Fibroblast of lung (primary cell): Measurements from ENCODE around the gene RITA1. TPM values are rescaled to one million over a fixed set of nuclear protein-coding genes. Genes with fewer than 3 reads are reported as not detected.

Experiments
- DNase-seq, 2 donors: peaks; one replicate each; pipeline versions ENCODE4 v3.0.0 to v3.0.0-alpha.2; 2010; ENCODE audit warnings: low read depth in 2 of 2
- H2AFZ ChIP-seq: 2 replicates; pipeline ENCODE4 v1.5.1; 2012; ENCODE audit warnings: low read length, control low read depth, inconsistent platforms
- H3K27ac ChIP-seq: 2 replicates; pipeline ENCODE4 v1.5.1; 2011; ENCODE audit warnings: low read length, control low read depth; ENCODE audit not compliant: insufficient read depth
- H3K27me3 ChIP-seq: 2 replicates; pipeline ENCODE4 v1.5.1; 2011; ENCODE audit warnings: mild to moderate bottlenecking, low read length; ENCODE audit not compliant: control insufficient read depth, insufficient read depth
- H3K36me3 ChIP-seq: 2 replicates; pipeline ENCODE4 v1.5.1; 2011; ENCODE audit warnings: low read length; ENCODE audit not compliant: control insufficient read depth, insufficient read depth
- H3K4me1 ChIP-seq: 2 replicates; pipeline ENCODE4 v1.5.1; 2011; ENCODE audit warnings: low read length; ENCODE audit not compliant: control insufficient read depth, insufficient read depth; ENCODE audit errors: extremely low read depth
- H3K4me2 ChIP-seq: 2 replicates; pipeline ENCODE4 v1.5.1; 2011; ENCODE audit warnings: low read length, control low read depth; ENCODE audit not compliant: insufficient read depth; ENCODE audit errors: extremely low read depth
- H3K4me3 ChIP-seq, 4 experiments: fragments of 200-600 bp in 1 of 4; sonication (generic) in 1 of 4; replicated peaks in 1 of 4; 2 replicates each; pipeline ENCODE4 v1.5.1; 2011 to 2016; ENCODE audit warnings: low read length in 4 of 4, low read depth in 3 of 4, mild to moderate bottlenecking in 3 of 4, control low read depth in 2 of 4, inconsistent platforms in 1 of 4, mixed read lengths in 1 of 4; ENCODE audit not compliant: insufficient read depth in 1 of 4; ENCODE audit errors: control extremely low read depth in 1 of 4
- H3K79me2 ChIP-seq: 2 replicates; pipeline ENCODE4 v1.5.1; 2012; ENCODE audit warnings: mild to moderate bottlenecking, low read length, inconsistent platforms; ENCODE audit not compliant: control insufficient read depth, insufficient read depth
- H3K9ac ChIP-seq: 2 replicates; pipeline ENCODE4 v1.5.1; 2011; ENCODE audit warnings: mild to moderate bottlenecking, low read length, control low read depth; ENCODE audit not compliant: insufficient read depth
- H3K9me3 ChIP-seq: 2 replicates; pipeline ENCODE4 v1.5.1; 2012; ENCODE audit warnings: low read depth, low read length; ENCODE audit not compliant: control insufficient read depth, insufficient read depth
- H4K20me1 ChIP-seq: 2 replicates; pipeline ENCODE4 v1.5.1; 2011; ENCODE audit warnings: low read length; ENCODE audit not compliant: control insufficient read depth, insufficient read depth; ENCODE audit errors: extremely low read depth
- EZH2 ChIP-seq: IDR thresholded peaks from 2 replicates; pipeline ENCODE4 v1.5.1; 2012; ENCODE audit warnings: low read length, control low read depth, mild to moderate bottlenecking; ENCODE audit errors: missing control alignments
- polyA plus RNA-seq, 2 donors: library from polyadenylated mRNA; depleted of rRNA in 1 of 2; stranded (reverse) in 1 of 2; unstranded in 1 of 2; fragments of >200 nt; gene quantifications; 2 replicates each; pipeline ENCODE4 v1.2.1, GENCODE V29; 2011 to 2012; ENCODE audit warnings: missing spikeins in 1 of 2
- total RNA-seq: library from RNA; depleted of rRNA; stranded (reverse); fragments of >200 nt; gene quantifications from 2 replicates; pipeline ENCODE4 v1.2.1, GENCODE V29; 2014
- TF ChIP-seq, protein P1 (sequence below), 2 donors: IDR thresholded peaks in 1 of 2; conservative IDR thresholded peaks in 1 of 2; 1 replicate in 1 of 2; 2 replicates in 1 of 2; pipeline ENCODE4 v1.5.1; 2011 to 2012; ENCODE audit warnings: low read length in 2 of 2, control low read depth in 1 of 2, inconsistent platforms in 1 of 2, low read depth in 1 of 2, mild to moderate bottlenecking in 1 of 2

The RITA1 gene
- total and polyA plus RNA-seq, 2 donors (not counting 1 experiment from before 2014, with no cell fraction given): 8.7 to 11.6 TPM

DNA sequence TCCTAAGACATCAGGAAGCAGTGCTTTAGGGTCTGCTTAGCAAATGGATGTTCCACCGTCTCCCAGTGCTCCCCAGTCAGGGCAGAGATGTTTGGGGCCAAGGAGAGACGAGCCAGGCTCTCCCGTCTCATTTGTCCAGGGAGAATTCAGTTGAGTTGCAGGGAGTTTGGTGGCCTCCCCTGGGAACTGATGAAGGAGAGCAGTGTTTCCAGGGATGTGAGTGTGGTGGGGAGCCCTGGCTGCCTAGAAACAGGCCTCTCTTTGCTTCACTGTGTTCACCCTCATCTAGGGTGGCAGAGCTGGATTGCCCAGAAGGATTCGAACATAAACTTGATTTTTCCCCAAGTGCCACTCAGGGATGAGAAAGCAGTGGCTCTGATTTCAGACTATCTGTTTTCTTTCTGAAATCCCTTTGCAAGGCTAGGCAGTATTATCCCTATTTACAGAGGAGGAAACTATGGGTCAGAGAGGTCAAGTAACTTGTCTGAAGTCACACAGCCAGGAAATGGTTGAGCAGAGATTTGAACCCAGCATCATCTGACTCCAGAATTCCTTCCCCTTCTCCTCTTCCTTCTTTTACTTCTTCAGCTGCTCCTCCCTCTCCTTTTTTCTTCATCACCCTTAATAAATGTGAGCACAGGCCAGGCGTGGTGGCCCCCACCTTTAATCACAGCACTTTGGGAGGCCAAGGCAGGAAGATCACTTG lies 42.3 kb downstream of the RITA1 start:
- no peak overlapping the region for H2AFZ ChIP-seq
- no peaks in the 10 kb centered on the region for H3K9me3 ChIP-seq
- no peaks in the 10 kb centered on the region for H3K79me2 ChIP-seq
- H3K4me3 ChIP-seq: no peak overlapping the region
- no peaks in the 10 kb centered on the region for H4K20me1 ChIP-seq
- peaks cover 14% of the 10 kb centered on the region for H3K36me3 ChIP-seq
- no peak overlapping the region for H3K27ac ChIP-seq
- H3K4me1 ChIP-seq: peaks cover 6% of the 10 kb centered on the region
- H3K27me3 ChIP-seq: no peaks in the 10 kb centered on the region
- no peak for DNase-seq
- H3K9ac ChIP-seq: no peak overlapping the region
- H3K4me2 ChIP-seq: no peak overlapping the region
- TF ChIP-seq, protein P1, sequence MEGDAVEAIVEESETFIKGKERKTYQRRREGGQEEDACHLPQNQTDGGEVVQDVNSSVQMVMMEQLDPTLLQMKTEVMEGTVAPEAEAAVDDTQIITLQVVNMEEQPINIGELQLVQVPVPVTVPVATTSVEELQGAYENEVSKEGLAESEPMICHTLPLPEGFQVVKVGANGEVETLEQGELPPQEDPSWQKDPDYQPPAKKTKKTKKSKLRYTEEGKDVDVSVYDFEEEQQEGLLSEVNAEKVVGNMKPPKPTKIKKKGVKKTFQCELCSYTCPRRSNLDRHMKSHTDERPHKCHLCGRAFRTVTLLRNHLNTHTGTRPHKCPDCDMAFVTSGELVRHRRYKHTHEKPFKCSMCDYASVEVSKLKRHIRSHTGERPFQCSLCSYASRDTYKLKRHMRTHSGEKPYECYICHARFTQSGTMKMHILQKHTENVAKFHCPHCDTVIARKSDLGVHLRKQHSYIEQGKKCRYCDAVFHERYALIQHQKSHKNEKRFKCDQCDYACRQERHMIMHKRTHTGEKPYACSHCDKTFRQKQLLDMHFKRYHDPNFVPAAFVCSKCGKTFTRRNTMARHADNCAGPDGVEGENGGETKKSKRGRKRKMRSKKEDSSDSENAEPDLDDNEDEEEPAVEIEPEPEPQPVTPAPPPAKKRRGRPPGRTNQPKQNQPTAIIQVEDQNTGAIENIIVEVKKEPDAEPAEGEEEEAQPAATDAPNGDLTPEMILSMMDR (conservative IDR thresholded peaks at IDR 0.05 in 1 of 2, IDR thresholded peaks at IDR 0.05 in 1 of 2; ENCODE audit: low read depth in 1 of 2, low read length in 2 of 2): no peak
- TF ChIP-seq EZH2: no peak

DNA sequence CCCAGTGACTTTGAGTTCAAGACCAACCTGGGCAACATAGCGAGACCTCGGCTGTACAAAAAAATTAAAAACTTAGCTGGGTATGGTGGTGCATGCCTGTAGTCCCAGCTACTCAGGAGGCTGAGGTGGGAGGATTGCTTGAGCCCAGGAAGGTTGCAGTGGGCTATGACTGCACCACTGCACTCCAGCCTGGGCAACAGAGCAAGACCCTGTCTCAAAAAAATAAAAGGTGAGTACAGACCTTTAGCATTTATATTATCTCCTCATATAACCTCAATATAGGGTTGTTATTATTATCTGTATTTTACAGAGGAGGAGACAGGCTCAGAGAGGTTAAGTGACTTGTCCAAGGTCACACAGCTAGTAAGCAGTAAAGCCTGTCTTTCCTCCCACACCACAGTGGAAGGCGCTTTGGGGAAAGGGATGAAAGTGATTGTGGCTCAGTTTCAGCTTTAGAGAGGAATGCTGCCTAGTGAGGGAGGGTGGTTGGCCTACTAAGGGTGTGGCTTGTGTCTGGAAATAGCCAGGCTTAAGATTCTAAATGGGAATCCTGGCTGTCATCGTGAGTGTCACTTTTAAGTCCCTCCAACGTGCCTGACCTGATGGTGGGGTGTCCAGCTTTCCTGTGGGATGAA lies 43.0 kb downstream of the RITA1 start:
- no peak overlapping the region for H3K4me3 ChIP-seq
- H3K9ac ChIP-seq: no peak overlapping the region
- no peak overlapping the region for H3K4me2 ChIP-seq
- H3K36me3 ChIP-seq: peaks cover 14% of the 10 kb centered on the region
- H4K20me1 ChIP-seq: no peaks in the 10 kb centered on the region
- DNase-seq: no peak
- TF ChIP-seq, protein P1 (conservative IDR thresholded peaks at IDR 0.05 in 1 of 2, IDR thresholded peaks at IDR 0.05 in 1 of 2; ENCODE audit: low read depth in 1 of 2, low read length in 2 of 2): no peak
- no peak for TF ChIP-seq EZH2
- no peak overlapping the region for H3K27ac ChIP-seq
- no peaks in the 10 kb centered on the region for H3K27me3 ChIP-seq
- H3K9me3 ChIP-seq: no peaks in the 10 kb centered on the region
- no peaks in the 10 kb centered on the region for H3K79me2 ChIP-seq
- H3K4me1 ChIP-seq: peaks cover 6% of the 10 kb centered on the region
- H2AFZ ChIP-seq: no peak overlapping the region

DNA sequence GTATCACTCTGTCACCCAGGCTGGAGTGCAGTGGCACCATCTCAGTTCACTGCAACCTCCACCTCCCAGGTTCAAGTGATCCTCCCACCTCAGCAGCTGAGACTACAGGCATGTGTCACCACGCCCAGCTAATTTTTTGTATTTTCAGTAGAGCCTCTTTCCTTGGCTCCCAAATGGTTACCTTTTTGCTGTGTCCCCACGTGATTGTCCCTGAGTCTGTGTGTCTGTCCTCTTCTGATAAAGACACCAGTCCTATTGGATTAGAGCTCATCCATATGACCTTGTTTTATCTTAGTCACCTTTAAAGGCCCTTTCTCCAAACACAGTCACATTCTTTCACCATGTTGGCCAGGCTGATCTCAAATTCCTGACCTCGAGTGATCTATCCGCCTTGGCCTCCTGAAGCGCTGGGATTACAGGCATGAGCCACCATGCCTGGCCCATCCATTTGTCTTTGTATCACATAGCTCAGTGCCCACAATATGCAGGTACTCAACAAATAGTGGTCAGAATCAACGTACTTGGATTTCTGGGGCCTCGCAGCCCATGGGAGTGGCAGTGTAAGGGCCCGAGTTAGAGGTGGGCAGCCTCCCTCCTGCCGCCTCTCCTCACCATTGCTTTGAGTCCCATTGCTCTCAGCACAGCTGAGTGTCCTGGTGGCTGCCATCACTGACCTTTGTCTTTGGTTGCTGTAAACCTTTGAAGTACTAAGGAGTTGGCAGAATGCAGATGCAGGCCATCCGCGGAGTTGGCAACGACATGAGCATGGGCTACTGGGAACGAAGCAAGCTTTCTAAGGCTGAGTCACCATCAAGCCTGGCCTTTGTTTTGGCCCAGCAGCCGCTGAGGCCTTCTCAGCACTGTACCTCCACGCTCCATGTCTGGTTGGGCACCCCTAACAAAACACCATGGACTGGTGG lies 45.1 kb downstream of the RITA1 start:
- no peaks in the 10 kb centered on the region for H3K27me3 ChIP-seq
- H3K36me3 ChIP-seq: peaks cover 14% of the 10 kb centered on the region
- no peak overlapping the region for H3K27ac ChIP-seq
- DNase-seq: peak in 1 of 2 donors; percentile 80
- H2AFZ ChIP-seq: no peak overlapping the region
- H3K79me2 ChIP-seq: no peaks in the 10 kb centered on the region
- TF ChIP-seq, protein P1 (conservative IDR thresholded peaks at IDR 0.05 in 1 of 2, IDR thresholded peaks at IDR 0.05 in 1 of 2; ENCODE audit: low read depth in 1 of 2, low read length in 2 of 2): no peak
- no peak for TF ChIP-seq EZH2
- H4K20me1 ChIP-seq: no peaks in the 10 kb centered on the region
- no peaks in the 10 kb centered on the region for H3K9me3 ChIP-seq
- no peak overlapping the region for H3K4me2 ChIP-seq
- no peak overlapping the region for H3K9ac ChIP-seq
- no peak overlapping the region for H3K4me3 ChIP-seq
- H3K4me1 ChIP-seq: peaks cover 2% of the 10 kb centered on the region
